K562 (cell line): ENCODE results near the gene ZSWIM7. TPM values are rescaled to one million over a fixed set of nuclear protein-coding genes. Genes with fewer than 3 reads are reported as not detected.

Experiments used
- ATF3 ChIP-seq, 2 experiments: fragments of 450-650 bp in 1 of 2; sonication (generic) in 1 of 2; formaldehyde crosslinking in 1 of 2; IDR thresholded peaks in 1 of 2; conservative IDR thresholded peaks in 1 of 2; 2 replicates each; pipeline versions ENCODE4 v1.6.1 to v1.8.1; 2016 to 2023; ENCODE audit warnings: mild to moderate bottlenecking in 2 of 2, moderate library complexity in 2 of 2, inconsistent platforms in 1 of 2, missing genetic modification reagents in 1 of 2
- DPF2 ChIP-seq: fragments of 450-650 bp; IDR thresholded peaks from 2 replicates; pipeline ENCODE4 v1.6.1; 2016
- EP300 ChIP-seq: IDR thresholded peaks from 2 replicates; pipeline ENCODE4 v1.6.1; 2012; ENCODE audit warnings: low read length, improper control_type of control experiment
- ETV5 ChIP-seq: sonication (generic); formaldehyde crosslinking; IDR thresholded peaks from 2 replicates; pipeline ENCODE4 v1.4.0; 2020; ENCODE audit warnings: low read depth, mild to moderate bottlenecking, missing genetic modification reagents
- FOXJ3 ChIP-seq: sonication (generic); formaldehyde crosslinking; IDR thresholded peaks from 2 replicates; pipeline ENCODE4 v1.4.0; 2020; ENCODE audit warnings: mild to moderate bottlenecking, missing genetic modification reagents
- GABPA ChIP-seq: fragments of 200-800 bp; sonication (Bioruptor generic); conservative IDR thresholded peaks from 2 replicates; pipeline ENCODE4 v1.6.1; 2016; ENCODE audit warnings: low read depth, missing genetic modification characterization, missing compliant biosample characterization
- HEY1 ChIP-seq: fragments of 250-450 bp; sonication (Bioruptor Pico); IDR thresholded peaks from 2 replicates; pipeline ENCODE4 v1.5.0; 2020; ENCODE audit warnings: mild to moderate bottlenecking, moderate library complexity, borderline replicate concordance
- HMG20B ChIP-seq: fragments of 250-450 bp; sonication (Bioruptor Pico); IDR thresholded peaks from 2 replicates; pipeline ENCODE4 v1.5.0; 2021; ENCODE audit warnings: mild to moderate bottlenecking
- HMGXB4 ChIP-seq: sonication (generic); formaldehyde crosslinking; IDR thresholded peaks from 2 replicates; pipeline ENCODE4 v1.8.1; 2023; ENCODE audit warnings: mild to moderate bottlenecking, missing genetic modification reagents
- HNRNPL ChIP-seq: fragments of 200-400 bp; formaldehyde crosslinking; IDR thresholded peaks from 2 replicates; pipeline ENCODE4 v1.6.1; 2017; ENCODE audit warnings: low read depth, mild to moderate bottlenecking, low read length
- JUN ChIP-seq, 2 experiments: sonication (generic) in 1 of 2; formaldehyde crosslinking in 1 of 2; IDR thresholded peaks; 2 replicates each; pipeline versions ENCODE4 v1.6.1 to v1.8.0; 2012 to 2022; ENCODE audit warnings: borderline replicate concordance in 2 of 2, mild to moderate bottlenecking in 2 of 2, improper control_type of control experiment in 1 of 2, low read depth in 1 of 2, low read length in 1 of 2, missing genetic modification reagents in 1 of 2
- JUND ChIP-seq, 2 experiments: IDR thresholded peaks; 2 replicates in 1 of 2; 3 replicates in 1 of 2; pipeline ENCODE4 v1.6.1; 2011; ENCODE audit warnings: borderline replicate concordance in 2 of 2, low read depth in 2 of 2, low read length in 2 of 2, improper control_type of control experiment in 1 of 2, missing biosample characterization in 1 of 2, missing genetic modification characterization in 1 of 2, missing genetic modification reagents in 1 of 2
- KHSRP ChIP-seq: fragments of 450-650 bp; IDR thresholded peaks from 2 replicates; pipeline ENCODE4 v1.6.1; 2017
- MEIS2 ChIP-seq: fragments of 450-650 bp; IDR thresholded peaks from 2 replicates; pipeline ENCODE4 v1.6.1; 2014; ENCODE audit warnings: mild to moderate bottlenecking; ENCODE audit not compliant: partially characterized antibody
- PBX2 ChIP-seq, 2 experiments: IDR thresholded peaks in 1 of 2; conservative IDR thresholded peaks in 1 of 2; 2 replicates each; pipeline ENCODE4 v1.6.1; 2016; ENCODE audit warnings: low read depth in 2 of 2, mild to moderate bottlenecking in 1 of 2, missing compliant biosample characterization in 1 of 2, missing genetic modification characterization in 1 of 2, moderate library complexity in 1 of 2
- PCBP1 ChIP-seq: fragments of 200-400 bp; formaldehyde crosslinking; IDR thresholded peaks from 2 replicates; pipeline ENCODE4 v1.6.1; 2018; ENCODE audit warnings: mild to moderate bottlenecking, low read depth, low read length; ENCODE audit not compliant: poor library complexity, severe bottlenecking
- RBFOX2 ChIP-seq: fragments of 200-400 bp; formaldehyde crosslinking; IDR thresholded peaks from 2 replicates; pipeline ENCODE4 v1.6.1; 2017; ENCODE audit warnings: low read depth, mild to moderate bottlenecking, low read length, moderate library complexity
- RBM22 ChIP-seq: fragments of 200-400 bp; formaldehyde crosslinking; IDR thresholded peaks from 2 replicates; pipeline ENCODE4 v1.6.1; 2018; ENCODE audit warnings: low read length, low read depth; ENCODE audit not compliant: poor library complexity, severe bottlenecking
- RNF2 ChIP-seq: sonication (generic); IDR thresholded peaks from 2 replicates; pipeline ENCODE4 v1.6.1; 2016
- SPI1 ChIP-seq: IDR thresholded peaks from 2 replicates; pipeline ENCODE4 v1.6.1; 2011; ENCODE audit warnings: low read depth, low read length, control low read depth, borderline replicate concordance
- ZNF589 ChIP-seq: fragments of 200-800 bp; sonication (Bioruptor generic); IDR thresholded peaks from 2 replicates; pipeline ENCODE4 v1.6.1; 2016; ENCODE audit warnings: low read depth, missing genetic modification characterization, missing compliant biosample characterization
- ZNF76 ChIP-seq: fragments of 250-450 bp; sonication (Bioruptor Pico); IDR thresholded peaks from 2 replicates; pipeline ENCODE4 v1.4.0; 2020; ENCODE audit warnings: mild to moderate bottlenecking, moderate library complexity, borderline replicate concordance
- polyA plus RNA-seq, 8 experiments: library from polyadenylated mRNA; depleted of rRNA in 4 of 8; stranded (reverse) in 5 of 8; unstranded in 3 of 8; fragments of >200 nt; fragmentation: Nextera tagmentation in 2 of 8; fragmentation: Illumina TruSeq in 1 of 8; extraction: Ambion mirVana in 2 of 8; extraction: Trizol in 1 of 8; gene quantifications; 2 replicates each; pipeline versions ENCODE4 v1.2.1 to v1.2.3, GENCODE V29; 2011 to 2014; ENCODE audit warnings: inconsistent platforms in 1 of 8, missing spikeins in 1 of 8
- total RNA-seq, 7 experiments: library from RNA; depleted of rRNA in 6 of 7; stranded (reverse); fragments of >200 nt in 6 of 7; fragmentation: Illumina TruSeq in 2 of 7; extraction: Trizol in 2 of 7; gene quantifications; 2 replicates each; pipeline versions ENCODE4 v1.2.1 to v1.2.3, GENCODE V29; 2011 to 2021; ENCODE audit warnings: low replicate concordance in 1 of 7

ZSWIM7 gene
- total and polyA plus RNA-seq, 9 of the 15 experiments (the other 6 are each of a cell fraction or from before 2014, with no cell fraction given) = 5.9 to 18.7 (median 9.5) TPM

GRCh38 chr17:15972497-15972951 lies 27.0 kb downstream of the ZSWIM7 start (continued):
- TF ChIP-seq JUN (IDR thresholded peaks at IDR 0.05; ENCODE audit: borderline replicate concordance, low read depth, low read length) (no peak), JUN (CRISPR knock-in tag; IDR thresholded peaks at IDR 0.05; ENCODE audit: borderline replicate concordance) (no peak), PBX2 (CRISPR knock-in tag; IDR thresholded peaks at IDR 0.05; ENCODE audit: low read depth) (no peak), PBX2 (tag; conservative IDR thresholded peaks at IDR 0.05; ENCODE audit: low read depth) (peak; percentile 14; the same call in 1 of the 2 replicates), DPF2 (peak; percentile 74), RBM22 (no peak), HEY1 (no peak), HMG20B (CRISPR knock-in tag) (no peak), SPI1 (peak; percentile 15; the same call in 1 of the 2 replicates), RNF2 (no peak), MEIS2 (peak; percentile 68), ZNF589 (CRISPR knock-in tag) (no peak), PCBP1 (no peak), HNRNPL (no peak), ETV5 (CRISPR knock-in tag) (no peak), ATF3 (IDR thresholded peaks at IDR 0.05) (peak; percentile 42; the same call in 1 of the 2 replicates), ATF3 (CRISPR knock-in tag; conservative IDR thresholded peaks at IDR 0.05) (no peak), KHSRP (no peak), EP300 (peak; percentile 29; the same call in 1 of the 2 replicates), ZNF76 (no peak), FOXJ3 (CRISPR knock-in tag) (no peak), GABPA (tag) (no peak), HMGXB4 (CRISPR knock-in tag) (no peak), RBFOX2 (no peak), JUND (IDR thresholded peaks at IDR 0.05; ENCODE audit: borderline replicate concordance, low read depth, low read length) (no peak), JUND (tag; IDR thresholded peaks at IDR 0.05; ENCODE audit: borderline replicate concordance, low read depth, low read length) (no peak)
